ENCODE data around the gene TNFRSF13B.
"Not testable (repeated sequence)": the region's sequence is repeated elsewhere in the genome, so short reads cannot be mapped to it uniquely, and the experiment has no call there.

Gene TNFRSF13B

DNA sequence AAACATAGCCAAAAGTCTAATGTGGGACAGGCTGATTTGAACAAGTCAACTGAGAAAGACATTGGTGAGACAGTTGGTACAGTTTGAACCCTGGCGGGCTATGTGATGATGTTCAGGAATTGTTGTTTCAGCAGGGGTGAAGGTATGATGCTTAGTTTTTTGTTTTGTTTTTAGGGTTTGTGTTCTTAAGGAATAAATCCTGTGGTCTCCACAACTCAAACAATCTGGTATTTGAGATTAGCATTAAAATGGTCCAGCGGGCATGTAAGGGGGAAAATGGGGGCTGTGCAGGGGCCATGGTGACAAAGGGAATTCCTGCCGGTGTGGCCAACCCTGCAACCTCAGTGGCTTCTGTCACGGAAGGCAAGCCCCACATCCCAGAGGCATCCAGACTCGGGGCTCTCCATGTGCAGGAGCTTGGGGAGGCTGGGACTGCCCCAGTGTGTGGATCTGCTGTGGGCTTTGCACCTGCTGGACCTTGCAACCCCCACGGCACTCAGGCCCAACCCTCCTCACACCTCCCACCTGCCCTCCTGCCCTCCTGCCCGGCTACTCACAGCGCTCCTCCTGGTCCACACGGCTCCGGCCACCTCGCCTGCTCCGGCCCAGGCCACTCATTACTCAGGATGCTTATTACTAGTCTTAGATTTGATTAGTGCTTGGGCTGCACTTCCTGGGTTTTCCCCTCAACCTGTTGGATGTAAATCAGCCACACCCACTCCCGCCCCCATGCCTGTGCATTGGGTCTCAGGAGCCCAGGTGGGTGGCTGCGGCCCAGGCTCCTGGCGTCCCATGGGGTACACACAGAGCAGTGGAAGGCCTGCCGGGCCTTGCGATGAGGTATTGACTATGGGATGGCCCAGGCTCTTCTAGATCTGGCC, at the start of gene TNFRSF13B:
Gene TNFRSF13B, minus strand, starts transcription at position 661 of the 881 bp plus-strand sequence. Its CDS starts 43 bp downstream, at position 618.
- no peak for DNase-seq

DNA sequence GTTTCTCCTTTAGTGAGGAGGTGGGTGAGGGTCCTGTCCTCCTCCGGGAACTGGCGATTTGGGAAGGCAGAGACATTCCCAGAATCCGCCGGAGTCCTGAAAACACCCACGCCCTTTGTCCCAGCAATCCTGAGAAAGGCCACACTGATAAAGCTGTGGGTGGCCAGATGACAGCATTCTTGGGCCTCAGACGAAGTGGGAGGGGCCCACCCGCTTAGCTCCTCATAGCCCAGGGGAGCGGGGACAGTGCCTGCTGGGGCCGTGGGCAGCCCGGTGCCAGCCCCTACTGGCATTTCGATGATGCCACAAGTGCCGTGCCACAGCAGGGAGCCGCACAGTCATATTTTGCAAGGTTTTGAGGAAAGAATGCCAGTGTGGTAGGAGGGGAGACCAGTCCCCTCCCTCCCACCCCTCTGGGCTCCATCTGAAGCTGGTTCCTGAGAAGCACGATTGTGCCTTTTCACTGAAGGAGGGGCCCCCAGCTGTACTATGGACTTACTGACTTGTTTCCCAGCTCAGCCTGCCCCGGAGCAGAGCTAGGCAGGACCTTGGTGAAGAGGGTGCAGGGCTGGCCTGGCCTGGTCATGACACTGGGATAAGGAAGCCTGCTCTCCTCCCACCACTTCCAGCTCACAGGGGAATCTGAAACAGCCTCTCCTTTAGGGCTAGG, 49.4 kb upstream of the TNFRSF13B start:
- DNase-seq: peak; percentile 24 to 27

DNA sequence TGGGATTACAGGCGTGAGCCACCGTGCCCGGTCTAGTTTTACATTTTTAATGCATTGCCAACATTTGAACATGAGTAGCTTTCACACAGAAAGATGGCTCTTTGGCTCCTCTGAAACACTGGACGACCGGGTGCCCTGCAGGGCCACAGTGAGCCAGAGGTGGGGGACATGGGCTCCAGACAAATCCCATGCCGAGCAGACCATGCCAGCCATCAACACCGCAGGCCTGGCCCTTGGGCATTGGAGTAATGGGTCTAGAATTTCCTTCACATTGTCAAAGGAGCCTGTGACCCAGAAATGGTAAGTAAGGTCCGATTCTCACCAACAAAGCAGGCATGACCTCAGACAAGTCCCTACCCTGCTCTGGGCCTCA, 48.9 kb upstream of the TNFRSF13B start:
- no peak for DNase-seq

DNA sequence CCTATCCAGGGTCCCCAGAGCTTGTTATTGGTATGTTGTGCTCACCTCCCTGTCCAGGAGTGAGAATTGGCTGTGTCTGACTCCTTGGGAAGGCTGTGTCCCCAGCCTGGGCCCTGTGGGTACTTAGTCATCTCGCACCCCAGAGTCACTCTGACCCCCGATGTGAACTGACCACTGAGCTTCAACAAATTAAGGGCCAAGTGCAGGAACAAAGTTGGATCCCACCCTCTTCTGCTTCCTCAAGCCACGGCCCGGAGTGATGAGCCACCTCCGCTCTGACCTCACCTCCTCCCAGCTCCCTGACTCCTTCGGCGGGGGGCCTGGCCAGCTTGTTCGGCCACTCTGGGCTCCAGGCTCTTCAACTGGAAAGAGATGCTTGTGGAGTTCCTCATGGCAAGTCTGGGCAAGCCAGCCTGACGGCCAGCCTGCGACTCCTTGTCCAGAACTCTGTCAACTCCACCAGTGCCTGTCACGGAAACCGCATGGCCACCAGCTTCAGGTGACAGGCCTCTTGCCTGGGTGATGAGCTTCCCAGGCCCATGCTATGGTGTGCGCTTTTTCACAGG, 48.1 kb upstream of the TNFRSF13B start:
- DNase-seq: no peak

DNA sequence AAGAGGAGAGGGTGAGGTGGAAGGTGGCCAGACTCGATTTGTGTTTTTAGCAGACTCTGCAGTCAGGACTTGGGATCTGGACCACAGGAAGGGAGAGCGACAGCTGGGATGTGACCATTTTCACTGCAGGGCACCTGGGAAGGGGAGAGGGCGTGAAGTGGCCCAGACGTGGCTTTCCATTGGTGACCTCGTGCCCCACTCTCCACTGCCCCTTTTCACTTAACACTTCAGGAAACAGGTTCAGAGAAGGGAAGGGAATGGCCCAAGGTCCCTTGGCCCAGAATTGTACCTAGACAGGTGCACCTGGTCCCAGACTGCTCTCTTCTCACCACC, 47.5 kb upstream of the TNFRSF13B start:
- DNase-seq: no peak

DNA sequence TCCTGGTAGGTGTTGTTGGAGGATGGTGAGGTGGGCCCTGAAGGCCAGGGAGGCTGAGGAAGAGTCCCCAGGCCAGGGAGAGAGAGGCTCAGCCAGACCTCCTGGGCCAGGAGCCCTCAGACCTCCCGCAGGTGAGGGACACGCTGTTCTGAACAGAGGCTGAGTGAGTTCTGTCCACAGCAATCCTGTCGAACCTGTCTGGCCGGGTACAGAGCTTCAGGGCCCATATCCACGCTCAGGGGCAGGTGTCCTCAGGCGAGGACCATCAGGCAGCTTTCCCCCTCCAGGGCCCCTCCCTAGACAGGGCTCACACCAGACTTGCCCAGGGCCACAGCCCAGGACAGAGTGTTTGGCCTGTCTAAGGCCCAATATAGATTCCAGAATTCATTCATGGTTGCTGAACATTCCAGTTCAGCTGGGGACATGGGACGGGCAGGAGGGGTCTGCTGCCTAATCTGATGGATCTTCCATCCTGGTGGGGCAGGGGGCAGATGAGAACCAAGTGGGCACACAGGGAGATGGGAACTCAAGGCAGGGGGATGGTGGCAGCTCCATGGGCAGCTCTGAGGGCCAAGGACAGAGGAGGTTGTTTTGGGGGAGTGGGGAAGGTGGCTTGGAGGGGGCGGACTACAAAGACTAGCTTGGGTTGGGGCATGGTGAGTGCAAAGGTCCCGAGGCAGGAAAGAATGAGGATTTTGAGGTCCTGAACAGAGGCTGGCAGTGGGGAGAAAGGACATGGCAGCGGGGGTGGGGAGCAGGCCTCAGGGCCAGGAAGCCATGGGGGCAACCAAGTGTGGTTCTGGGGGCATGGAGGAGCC, 46.9 kb upstream of the TNFRSF13B start:
- no peak for DNase-seq

DNA sequence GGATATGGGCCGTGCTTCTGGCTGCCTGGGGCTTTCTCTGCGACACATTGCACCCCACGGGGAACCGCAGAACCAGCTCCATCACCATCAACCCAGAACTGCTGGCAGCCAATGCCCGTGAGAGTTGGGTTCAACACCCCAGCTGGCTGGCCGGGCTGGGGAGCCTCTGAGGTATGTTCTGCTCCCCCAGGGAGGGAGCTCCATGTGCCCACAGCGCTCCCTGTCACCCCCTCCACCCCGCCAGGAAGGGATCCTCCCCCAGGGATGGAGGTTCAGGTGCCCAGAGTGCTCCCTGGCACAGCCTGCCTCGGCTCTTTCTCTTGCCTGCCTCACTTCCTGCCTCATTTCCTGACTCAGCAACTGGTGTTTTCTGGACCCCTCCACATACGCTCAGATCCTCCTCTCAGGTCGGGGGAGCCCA, 46.1 kb upstream of the TNFRSF13B start:
- DNase-seq: no peak

DNA sequence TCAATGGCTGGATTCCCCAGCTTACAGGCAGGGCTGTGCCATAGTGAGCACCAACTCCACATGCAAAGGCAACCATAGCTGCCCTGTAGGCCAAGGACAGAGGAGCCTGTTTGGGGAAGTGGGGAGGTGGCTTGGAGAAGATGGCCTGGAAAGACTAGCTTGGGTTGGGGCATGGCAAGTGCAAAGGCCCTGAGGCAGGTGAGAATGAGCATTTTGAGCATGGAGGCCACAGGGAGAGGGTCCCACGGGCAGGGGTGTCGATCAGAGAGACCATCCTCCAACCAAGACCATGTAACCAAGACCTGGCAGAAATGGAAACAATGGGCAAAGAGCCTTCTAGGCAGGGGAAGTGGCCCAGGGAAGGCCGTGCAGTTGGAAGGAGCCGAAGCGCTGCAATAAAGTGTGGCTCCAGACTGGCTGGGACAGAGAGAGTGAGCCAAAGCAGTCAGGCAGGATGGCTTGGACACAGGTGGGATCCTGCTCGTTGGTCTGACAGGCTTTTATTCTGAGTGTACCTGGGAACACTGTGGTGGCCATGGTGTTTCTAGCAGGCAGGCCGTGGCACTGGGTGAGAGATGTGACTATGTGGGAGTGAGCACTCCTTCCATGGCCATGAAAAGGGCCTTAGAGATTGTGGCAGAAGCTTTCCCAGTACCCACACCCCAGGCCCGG, 45.6 kb upstream of the TNFRSF13B start:
- DNase-seq: no peak

DNA sequence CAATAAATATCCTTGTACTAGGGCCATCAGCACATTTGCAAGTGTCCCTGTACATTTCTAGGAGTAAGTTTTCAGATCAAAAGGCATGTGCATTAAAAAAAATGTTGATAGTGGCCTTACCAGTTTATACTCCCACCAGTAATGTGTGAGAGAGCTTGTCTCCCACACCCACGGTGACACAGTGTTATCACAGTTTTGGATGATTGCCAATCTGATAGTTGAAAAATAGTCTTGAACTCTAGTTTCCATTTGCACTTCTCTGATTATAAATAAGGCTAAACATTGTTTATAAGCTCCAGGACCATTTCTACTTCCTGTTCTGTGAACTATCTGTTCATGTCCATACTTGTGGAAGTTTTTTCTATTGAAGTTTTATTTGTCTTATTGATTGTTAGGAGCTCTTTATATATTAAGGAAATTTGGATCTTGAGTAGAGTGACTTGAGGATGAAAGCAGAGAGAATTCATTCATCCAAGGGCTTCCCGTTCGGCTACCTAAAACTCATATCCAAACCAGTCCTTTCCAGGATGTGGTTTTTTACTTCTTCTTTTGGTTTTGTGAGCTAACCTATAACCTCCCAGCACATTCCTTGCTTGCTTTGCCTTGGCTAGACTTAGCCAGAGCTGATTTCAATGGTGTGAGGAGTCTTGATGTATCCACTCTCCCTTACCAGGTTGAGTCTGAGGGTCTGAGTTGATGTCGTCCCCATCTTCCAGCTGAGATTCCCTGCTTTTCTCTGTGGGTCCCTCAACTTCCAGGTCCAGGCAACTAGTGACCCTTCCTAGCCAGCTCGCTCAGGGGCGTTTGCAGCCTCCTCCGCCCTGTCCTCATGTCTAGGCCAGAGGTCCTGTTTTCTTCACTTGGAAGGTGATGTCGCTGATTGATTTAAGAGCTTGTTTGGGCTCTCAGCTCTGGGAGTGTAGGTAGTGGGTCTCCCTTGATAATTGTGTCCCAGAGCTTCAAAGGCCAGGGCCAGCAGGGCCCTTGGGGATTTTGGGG, 44.6 kb upstream of the TNFRSF13B start:
- DNase-seq: peak; percentile 30 to 52

DNA sequence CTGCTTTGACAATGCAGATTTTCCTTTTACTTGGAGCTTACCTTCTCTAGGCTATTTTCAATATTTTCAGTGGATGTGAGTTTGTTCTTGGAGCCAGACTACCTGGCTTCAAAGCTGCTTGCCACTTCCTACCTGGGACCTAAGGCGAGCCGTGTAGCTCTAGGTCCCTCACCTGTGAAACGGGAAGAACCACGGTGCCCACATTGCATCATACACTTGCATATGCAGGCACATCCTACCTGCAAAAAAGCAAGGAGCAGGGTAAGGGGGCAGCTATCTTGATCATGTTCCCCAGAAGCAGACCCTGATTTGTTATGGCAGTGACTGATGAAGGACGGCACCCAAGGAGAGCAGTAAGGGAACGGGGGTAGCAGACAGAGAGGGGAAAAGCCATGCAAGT, 43.3 kb upstream of the TNFRSF13B start:
- DNase-seq: no peak

DNA sequence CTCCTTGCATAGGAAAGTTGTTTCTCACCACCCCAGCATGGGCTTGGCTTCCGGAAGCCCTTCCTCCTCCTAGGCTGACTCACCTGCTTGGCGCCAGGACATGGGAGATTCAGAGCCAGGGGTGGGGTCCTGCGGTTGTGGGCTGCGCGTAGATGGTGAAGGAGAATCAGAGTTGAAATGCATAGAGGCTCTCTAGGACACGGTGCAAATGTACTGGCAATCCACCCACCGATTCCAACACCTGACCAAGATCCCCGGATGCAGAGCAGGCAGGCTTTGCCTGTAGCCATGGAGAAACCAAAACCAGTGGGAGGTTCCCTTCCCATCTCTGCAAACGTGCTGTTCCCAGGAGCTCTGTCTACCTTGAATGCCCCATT, 42.8 kb upstream of the TNFRSF13B start:
- DNase-seq: not testable (repeated sequence)

DNA sequence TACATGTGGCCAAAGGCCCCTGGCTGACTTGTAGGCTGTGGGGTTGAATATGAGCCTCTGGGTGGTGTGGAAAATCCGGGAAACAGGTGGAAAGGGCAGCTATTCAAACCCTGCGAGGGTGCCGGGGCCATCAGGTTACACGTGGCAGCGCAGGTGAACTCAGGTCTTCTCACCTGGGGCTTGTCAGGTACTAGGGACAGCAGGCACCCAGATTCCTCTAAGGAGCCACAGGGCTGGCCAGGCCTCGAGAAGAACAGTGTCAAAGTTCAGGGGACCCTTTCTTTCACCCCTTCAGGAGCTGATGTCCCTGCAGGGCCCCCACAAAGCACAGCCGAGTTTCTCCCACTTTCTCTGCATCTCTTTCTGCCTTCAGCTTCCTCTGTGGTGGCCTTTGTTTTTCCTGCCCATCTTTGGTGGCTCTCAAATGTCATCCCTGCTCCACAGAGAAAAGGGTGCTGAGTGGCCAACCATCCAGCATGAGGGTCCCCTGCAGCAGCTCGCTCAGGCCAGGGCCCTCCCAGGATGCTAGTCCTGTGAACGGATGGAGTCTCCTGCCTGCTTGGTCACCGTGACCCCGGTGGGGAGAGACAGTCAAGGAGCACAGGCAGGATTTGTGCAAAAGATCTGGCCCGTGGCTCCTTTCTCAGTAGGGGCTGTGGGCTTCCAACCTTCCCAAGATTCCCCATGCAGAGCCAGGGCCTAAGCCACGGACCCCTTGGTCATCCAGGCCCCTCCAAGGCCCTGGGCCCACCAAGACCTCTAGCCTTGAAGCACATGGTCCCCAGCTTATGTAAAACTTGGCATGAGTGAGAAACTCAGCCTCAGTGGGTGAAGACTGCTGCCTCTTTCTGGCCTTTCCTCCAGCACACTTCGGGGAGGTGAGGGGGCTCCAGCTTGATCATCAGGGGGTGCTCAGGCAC, 42.2 kb upstream of the TNFRSF13B start:
- not testable (repeated sequence) for DNase-seq

DNA sequence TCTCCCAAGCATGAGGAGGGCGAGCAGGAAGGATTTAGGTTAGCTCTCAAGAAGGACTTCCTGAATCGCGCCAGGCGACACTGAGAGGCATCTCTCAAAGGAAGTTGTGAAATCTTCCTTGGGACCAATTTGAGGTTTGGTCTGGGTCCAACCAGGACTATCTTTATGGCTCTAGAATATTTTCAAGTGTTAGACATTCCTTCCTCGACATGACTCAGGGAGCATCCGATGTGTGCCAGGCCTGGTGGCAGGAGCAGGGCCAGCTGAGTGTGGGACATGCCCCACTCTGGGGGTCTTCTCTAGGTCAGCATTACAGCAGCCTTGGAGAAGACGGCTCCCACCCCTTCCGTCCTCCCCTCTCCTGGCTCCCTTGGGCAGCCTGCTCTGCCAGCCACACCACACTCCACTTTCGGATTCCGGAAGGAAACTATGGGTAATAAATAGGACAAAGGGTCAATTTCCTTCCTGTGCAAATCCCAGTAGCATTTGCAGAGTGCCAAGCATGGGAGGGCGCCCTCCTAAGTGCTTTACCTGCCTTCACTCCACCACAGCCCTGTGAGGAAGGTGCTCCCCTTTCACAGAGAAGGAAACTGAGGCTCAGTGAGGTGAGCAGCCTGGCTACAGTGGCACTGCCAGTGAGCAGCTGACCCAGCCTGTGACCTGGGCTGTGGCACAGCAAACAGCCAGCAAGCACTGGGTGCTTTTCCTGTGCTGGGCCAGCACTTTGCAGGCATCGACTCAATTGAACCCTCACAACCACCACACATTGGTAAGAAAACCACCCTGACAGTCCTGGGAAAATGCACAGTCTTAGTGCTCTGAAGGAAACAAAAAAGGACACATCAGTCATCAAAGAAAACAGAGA, 39.4 kb upstream of the TNFRSF13B start:
- DNase-seq: peak in 1 of 2 donors; percentile 14

DNA sequence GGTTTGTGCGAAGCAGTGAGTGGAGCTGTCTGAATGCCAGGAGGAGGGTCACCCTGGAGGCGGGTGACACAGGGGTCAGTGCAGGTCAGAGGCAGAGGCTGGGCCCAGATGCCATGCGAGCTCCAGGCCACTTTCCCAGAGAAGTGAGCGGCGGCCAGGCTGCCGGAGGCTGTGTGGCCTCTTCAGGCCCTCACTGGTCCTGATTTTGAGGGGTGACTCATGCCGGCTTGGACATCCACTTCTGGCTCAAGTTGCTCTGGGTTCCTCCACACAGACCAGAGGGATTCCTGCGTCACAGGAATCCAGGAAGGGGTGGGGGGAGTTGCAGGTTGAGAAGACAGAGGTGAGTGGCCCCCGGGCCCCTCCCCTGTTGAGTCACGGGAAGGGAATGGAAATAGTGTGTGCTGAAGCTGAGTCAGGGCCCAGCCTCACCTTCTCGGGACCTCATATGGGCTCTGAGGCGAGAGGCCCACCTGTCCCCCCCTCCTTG, 38.7 kb upstream of the TNFRSF13B start:
- DNase-seq: not testable (repeated sequence)

DNA sequence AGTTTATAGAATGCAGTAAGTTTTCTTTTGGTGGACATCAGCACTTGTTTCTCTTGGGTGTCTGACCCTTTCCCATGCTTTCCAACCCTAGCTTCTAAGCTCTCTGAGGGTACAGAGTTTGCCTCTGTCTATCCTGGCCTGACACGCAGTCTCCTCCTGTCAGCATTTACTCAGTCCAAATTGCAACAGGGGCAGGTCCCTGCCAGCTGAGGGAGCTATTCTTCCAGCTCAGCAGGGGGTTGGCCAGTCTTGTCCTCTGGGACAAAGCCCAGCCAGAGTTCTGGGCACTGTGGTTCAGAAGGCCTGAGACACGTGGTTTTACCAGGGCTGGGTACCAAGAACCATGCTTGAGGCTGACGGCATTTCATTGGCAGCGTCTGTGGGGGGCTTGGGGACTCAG, 38.1 kb upstream of the TNFRSF13B start:
- not testable (repeated sequence) for DNase-seq

DNA sequence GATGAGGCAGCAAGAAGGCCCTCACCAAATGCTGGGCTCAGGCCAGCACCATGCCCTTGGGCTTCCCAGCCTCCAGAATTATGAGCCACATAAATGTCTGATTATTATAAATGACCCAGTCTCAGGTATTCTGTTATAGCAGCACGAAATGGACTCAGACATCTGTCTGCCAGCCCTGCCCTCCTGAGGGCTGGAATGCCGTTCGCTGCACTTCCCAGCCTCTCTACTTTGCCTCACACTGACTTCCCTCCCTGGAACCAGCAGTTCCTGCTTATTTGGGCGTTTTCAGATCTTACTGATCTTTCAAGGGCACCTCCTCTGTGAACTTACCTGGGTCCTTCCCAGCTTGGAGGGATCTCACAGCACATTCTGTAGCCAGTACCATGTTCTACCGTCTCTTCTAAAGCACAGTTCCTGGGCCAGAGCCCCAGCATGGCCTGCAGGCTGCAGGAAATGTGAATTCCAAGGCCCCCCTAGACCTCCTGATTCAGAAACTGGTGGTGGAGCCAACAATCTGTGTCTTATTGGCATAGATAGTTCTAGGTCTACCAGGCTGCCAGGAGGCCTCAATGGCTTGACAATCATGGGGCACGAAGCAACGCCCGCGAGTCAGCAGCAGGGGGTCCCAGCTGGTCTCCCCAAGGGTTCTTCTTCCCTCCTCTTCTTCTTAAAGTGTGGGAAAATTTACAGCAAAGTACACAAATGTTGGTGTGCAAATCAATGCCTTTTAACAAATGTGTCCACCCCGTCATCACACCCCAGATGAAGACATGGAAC, 36.9 kb upstream of the TNFRSF13B start:
- DNase-seq: not testable (repeated sequence)

DNA sequence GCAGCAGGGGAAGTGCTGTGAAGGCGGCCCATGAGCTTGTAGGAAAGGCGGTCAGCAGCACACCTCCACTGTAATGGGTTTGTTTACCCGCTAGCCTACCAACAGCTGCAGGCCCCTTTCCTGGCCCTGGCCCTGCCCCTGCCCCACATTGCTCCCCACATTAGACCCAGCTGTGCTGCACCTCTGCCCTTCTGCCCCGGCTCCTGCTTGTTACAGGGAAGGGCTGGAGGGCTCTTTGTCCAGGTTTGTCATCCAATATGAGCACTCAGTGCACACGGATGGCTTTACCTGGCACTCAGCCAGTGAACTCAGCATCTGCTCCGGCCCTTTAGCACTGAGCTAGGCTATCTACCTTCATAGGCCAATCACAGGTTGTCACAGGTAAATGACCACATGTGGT, 36.0 kb upstream of the TNFRSF13B start:
- not testable (repeated sequence) for DNase-seq

DNA sequence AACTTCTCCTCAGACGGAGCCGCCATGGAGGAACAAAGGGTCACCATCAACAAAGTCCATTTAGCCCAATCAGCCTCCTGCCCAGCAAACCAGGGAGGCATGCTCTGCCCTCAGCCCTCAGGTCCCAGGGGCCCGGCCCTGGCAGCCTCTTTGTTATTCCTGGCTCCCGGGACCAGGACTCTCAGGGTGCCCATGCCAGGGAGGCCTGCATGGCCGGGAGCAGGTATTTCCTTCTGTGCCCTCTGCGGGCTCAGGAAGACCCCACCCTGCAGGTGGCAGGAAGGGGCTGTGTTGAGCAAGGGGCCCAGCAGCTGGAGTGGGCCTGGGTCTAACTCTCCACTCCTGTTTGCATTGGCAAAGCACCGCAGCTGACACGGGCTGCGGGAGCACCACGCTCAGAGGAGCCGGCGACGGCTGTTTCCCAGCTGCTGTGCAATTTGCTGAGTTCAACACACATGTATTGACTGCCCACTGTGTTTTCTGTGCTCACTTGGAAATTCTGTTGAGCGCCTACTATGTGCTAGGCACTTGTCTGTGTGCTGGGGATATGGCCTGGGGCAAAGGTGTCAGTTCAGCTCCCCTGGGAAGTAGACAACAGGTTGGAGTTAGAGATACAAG, 33.2 kb upstream of the TNFRSF13B start:
- not testable (repeated sequence) for DNase-seq

Measured in inflammatory macrophage treated with lipopolysaccharide for 1 hour (primary cell).